NCI-H187 treated with DMSO at 0.1 percent for 48 hours (cell line): Measurements from ENCODE around the gene CCDC102A.
"Not testable (repeated sequence)": the region's sequence is repeated elsewhere in the genome, so short reads cannot be mapped to it uniquely, and the experiment has no call there.

Source experiments
- DNase-seq: peaks from one replicate; lab custom pipeline; 2025; lab: John Stamatoyannopoulos, UW

Gene CCDC102A

GRCh38 chr16:57565461-57565860, 29.1 kb upstream of the CCDC102A start:
- no peak for DNase-seq

GRCh38 chr16:57564571-57565270, 28.4 kb upstream of the CCDC102A start:
- DNase-seq = no peak

- no peak for DNase-seq
These were observed 27.4 kb upstream of the CCDC102A start for GRCh38 chr16:57563761-57564160.

- DNase-seq = no peak
These were observed 27.0 kb upstream of the CCDC102A start for GRCh38 chr16:57563487-57563750.

- DNase-seq = no peak
These were observed 26.5 kb upstream of the CCDC102A start for GRCh38 chr16:57562669-57563486.

GRCh38 chr16:57562066-57562465, 25.7 kb upstream of the CCDC102A start:
- DNase-seq = no peak

- DNase-seq = no peak
These were observed 22.9 kb upstream of the CCDC102A start for GRCh38 chr16:57559072-57559790.

- no peak for DNase-seq
These were observed 20.7 kb upstream of the CCDC102A start for GRCh38 chr16:57556941-57557541.

GRCh38 chr16:57555831-57556230, 19.5 kb upstream of the CCDC102A start:
- DNase-seq = no peak

- DNase-seq = no peak
These were observed 14.7 kb upstream of the CCDC102A start for GRCh38 chr16:57551057-57551456.

GRCh38 chr16:57549730-57550129, 13.4 kb upstream of the CCDC102A start:
- DNase-seq = no peak

GRCh38 chr16:57548408-57548807, 12.0 kb upstream of the CCDC102A start:
- DNase-seq = no peak

- not testable (repeated sequence) for DNase-seq
These were observed 11.2 kb upstream of the CCDC102A start for GRCh38 chr16:57547524-57547923.

- DNase-seq = no peak
These were observed 7.8 kb upstream of the CCDC102A start for GRCh38 chr16:57544124-57544653.

GRCh38 chr16:57541754-57542435, 5.5 kb upstream of the CCDC102A start:
- no peak for DNase-seq

GRCh38 chr16:57540906-57541753, 4.8 kb upstream of the CCDC102A start:
- DNase-seq = no peak

- no peak for DNase-seq
These were observed 4.0 kb upstream of the CCDC102A start for GRCh38 chr16:57540387-57540786.

GRCh38 chr16:57539072-57539796, 2.9 kb upstream of the CCDC102A start:
- no peak for DNase-seq

GRCh38 chr16:57538235-57538721, 1.9 kb upstream of the CCDC102A start:
- no peak for DNase-seq
